IPS DF 4.7 (cell line): ENCODE results near the gene STK10.

Source experiments
- DNase-seq: peaks from one replicate; pipeline ENCODE4 v3.0.0-alpha.2; 2013; ENCODE audit warnings: low spot score; ENCODE audit errors: extremely low read depth

Gene STK10

GRCh38 chr5:172189693-172190296, 1.8 kb upstream of the STK10 start:
- no peak for DNase-seq

GRCh38 chr5:172188893-172189692, 1.1 kb upstream of the STK10 start:
- no peak for DNase-seq

DNA sequence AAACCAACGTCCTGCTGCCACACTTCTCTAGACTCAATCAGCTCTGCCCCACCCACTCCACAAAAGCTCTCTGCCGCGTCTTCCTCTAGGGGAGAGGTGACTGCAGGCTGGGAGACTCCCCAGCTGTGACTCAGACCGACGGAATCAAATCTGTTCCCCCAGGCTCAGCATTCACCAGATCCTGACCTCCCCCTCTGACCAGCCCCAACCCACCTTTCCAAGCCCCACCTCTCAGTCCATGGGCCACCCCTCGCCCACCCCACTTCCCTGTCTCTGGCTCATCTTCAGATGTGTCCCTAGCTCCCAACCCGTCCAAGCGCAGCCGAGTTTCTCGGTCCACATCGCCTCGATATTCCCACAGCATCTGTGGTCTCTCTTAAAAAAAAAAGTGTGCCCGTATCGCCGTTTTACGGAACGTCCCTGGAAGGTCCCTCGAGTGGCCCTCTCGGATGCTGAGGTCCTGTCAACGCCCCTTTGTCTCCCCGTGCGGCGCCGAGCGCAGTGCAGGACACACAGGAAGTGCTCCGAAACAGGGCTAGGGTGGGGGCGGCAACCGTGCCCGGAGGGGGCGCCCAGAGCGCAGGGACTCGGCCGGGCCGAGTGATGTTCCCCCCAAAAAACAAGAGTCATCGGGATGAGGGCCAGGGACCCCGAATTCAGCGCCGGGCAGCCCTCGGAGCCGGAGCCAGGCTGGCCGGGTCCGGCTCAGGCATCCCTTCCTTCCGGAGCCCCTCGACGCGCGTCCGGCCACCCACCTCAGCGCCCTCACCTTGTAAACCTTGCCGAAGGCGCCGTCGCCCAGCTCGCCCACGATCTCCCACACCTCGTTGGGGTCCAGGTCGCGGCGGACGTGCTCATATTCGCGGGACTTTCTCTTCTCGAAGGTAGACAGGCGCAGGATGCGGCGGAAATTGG, 649 bp downstream of the STK10 start:
- DNase-seq, result no peak

DNA sequence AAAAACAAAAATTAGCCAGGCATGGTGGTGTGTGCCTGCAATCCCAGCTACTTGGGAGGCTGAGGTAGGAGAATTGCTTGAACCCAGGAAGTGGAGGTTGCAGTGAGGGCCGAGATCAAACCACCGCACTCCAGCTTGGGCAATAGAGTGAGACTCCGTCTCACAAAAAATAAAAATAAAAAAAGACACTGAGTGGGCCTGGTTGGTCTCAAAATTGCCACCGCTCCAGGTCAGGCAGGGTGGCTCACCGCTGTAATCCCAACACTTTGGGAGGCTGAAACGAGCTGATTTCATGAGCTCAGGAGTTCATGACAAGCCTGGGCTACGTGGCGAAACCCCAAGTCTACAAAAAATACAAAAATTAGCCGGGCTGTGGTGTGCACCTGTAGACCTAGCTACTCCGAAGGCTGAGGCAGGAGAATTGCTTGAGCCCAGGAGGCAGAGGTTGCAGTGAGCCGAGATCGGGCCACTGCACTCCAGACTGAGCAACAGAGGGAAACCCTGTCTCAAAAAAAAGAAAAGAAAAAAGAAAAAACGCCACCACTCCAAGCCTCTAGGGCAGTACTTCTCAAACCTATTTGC, 1.8 kb downstream of the STK10 start:
- no peak for DNase-seq

GRCh38 chr5:172185096-172185461, 2.9 kb downstream of the STK10 start:
- DNase-seq, result no peak

GRCh38 chr5:172183881-172184280, 4.1 kb downstream of the STK10 start:
- DNase-seq, result no peak

- no peak for DNase-seq
Measured at GRCh38 chr5:172182291-172182690, 5.7 kb downstream of the STK10 start.

- DNase-seq, result no peak
Measured at GRCh38 chr5:172180936-172181335, 7.1 kb downstream of the STK10 start.

DNA sequence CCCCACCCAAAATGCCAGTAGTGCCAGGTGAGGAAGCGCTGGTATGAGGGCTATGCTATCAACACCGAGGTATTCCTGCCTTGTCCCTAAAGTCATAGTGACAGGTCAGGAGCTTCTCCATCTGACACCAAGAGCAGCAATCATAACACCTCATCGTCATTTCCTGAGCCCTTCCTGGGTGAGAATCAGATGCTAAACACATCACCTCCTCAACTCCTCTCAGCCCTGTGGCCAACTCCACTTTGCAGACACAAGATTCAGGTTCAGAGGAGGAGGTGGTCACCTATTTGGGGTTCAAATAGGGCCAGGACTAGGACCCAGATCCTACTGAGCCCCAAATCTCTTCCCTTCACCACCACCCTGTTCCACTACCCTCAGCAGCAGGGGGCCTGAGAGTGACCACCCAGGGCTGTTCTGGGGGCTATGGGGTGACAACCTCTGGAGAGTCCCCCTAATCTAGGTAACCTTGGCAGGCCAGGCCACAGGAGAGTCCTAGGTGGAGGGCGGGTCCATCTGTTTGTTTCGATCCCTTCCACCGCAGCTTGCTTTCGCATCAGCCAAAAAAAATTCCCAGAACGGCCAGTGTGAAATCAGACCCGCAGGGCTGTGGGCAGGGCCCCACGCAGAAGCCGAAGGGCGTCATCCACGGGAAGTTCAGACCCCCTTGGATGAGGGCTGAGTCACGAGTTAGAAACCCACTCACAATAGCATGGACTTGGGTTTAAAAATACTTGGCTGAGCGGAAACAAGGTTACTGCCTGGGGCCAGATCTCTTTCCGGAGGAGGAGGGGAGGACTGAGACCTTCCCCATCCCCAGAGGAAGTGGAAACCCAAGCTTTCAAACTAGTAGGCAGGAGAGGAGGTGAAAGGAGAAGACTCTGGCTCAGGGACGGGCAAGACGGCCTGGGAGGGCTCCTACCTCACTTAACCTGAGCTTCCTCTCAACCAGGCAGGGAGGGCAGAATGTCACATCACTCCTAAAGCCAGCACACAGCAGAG, 8.7 kb downstream of the STK10 start:
- no peak for DNase-seq

- no peak for DNase-seq
Measured at GRCh38 chr5:172178301-172178987, 9.6 kb downstream of the STK10 start.

GRCh38 chr5:172177176-172177575, 10.8 kb downstream of the STK10 start:
- no peak for DNase-seq

- no peak for DNase-seq
Measured at GRCh38 chr5:172175263-172175719, 12.7 kb downstream of the STK10 start.

DNA sequence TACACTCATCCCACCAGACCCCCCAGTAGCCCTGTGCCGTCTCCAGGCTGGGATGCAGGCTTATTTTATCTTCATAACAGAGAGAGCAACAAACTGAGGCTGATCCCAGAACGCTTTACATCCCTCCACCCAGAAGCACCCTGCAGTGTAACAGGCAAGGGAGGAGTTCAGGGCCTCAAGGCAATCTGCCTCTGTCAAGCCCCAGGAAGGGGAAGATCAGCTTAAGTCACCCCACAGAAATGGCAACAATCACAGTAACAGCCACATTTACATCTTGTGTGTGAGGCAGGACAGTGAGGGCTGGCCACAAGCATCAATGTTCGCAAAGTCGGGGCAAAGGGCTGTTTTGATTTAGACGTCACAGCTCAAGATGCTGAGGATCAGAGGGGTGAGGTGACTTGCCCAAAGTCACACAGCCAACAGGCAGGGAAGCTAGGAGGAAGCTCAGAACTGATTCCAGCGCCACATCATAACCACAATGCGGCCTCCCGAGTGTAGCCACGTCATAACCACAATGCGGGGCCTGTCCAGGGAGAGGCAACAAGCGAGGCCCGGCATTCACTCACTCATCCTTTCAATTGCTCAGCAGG, 14.4 kb downstream of the STK10 start:
- DNase-seq, result no peak

DNA sequence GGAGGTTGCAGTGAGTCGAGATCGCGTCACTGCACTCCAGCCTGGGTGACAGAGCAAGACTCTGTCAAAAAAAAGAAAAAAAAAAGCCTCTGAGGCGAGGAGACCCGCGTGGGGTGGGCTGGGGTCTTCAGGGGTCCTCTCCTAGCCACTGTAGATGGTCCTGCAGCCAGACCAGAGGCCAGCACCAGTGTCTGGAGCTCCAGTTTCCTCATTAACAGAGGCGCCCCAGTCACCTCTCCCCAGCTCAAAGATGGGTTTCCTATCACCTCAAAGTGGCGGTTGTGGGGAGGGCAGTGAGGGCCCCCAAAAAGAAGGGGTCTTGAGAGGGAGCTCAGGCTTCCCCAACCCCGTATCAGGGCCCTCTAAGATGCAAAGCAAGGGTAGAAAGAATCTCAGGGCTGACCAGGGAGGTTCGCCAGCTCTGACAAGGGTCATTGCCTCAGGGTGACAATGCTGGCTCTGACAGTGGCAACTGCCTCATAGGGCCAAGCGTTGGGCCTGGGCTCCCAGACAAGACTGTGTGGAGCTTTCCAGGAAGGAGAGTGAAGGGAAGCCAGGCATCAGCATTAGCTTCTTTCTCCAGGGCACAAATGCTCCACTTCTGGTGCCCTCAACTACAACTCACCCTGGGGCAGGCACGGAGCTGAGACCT, 15.0 kb downstream of the STK10 start:
- DNase-seq, result no peak

DNA sequence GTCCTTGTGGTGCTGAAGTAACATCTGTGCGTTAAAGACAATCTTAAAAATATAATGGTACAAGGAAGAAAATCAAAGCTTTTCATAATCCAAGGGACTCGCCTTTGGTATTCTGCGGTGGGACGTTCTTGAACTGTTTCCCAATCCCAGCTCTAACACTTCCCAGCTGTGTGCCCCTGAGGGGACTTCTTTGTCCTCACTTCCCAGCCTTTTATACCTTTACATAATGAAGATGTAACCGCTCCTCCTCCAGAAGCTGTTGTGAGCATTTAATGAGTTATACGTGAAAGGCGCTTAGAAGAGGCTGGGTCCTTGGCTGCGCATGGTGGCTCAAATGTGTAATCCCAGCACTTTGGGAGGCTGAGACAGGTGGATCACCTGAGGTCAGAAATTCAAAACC, 16.9 kb downstream of the STK10 start:
- DNase-seq, result no peak

GRCh38 chr5:172170251-172170701, 17.7 kb downstream of the STK10 start:
- no peak for DNase-seq

- DNase-seq, result no peak
Measured at GRCh38 chr5:172169216-172169615, 18.8 kb downstream of the STK10 start.

GRCh38 chr5:172168311-172168710, 19.7 kb downstream of the STK10 start:
- DNase-seq, result no peak

DNA sequence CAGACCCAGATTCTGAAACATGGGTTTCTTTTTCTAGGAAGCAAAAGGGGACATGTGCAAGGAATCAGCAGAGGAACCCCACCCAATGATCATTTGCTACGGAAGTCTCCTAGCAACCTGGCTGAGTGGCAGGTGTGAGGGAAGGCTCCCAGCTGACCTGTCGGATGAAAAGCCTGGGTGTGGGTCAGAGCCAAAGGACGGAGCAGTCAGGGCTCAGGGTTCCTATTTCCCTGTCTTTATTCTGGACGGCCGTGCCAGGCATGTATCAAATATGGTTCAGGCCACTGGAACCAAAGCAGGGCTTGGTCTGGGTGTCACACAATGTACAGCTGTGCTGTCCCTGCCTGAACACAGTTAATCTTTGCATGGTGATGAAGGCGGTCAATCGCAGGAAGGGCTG, 20.1 kb downstream of the STK10 start:
- no peak for DNase-seq
